A549 treated with RU486 at 1 μM for 4 hours (cell line): ENCODE data around the gene VCPKMT. TPM values are rescaled to one million over a fixed set of nuclear protein-coding genes. Genes with fewer than 3 reads are reported as not detected.

Source experiments
- total RNA-seq: library from RNA; stranded (reverse); fragments of 200-300 nt; extraction: Qiagen RNA extraction; gene quantifications from 5 replicates; pipeline ENCODE4 v1.2.3, GENCODE V29; 2022; ENCODE audit warnings: low read depth

The VCPKMT gene
- total RNA-seq = 6.3 to 10.4 TPM (median 8.9 TPM) in 5 replicates

DNA sequence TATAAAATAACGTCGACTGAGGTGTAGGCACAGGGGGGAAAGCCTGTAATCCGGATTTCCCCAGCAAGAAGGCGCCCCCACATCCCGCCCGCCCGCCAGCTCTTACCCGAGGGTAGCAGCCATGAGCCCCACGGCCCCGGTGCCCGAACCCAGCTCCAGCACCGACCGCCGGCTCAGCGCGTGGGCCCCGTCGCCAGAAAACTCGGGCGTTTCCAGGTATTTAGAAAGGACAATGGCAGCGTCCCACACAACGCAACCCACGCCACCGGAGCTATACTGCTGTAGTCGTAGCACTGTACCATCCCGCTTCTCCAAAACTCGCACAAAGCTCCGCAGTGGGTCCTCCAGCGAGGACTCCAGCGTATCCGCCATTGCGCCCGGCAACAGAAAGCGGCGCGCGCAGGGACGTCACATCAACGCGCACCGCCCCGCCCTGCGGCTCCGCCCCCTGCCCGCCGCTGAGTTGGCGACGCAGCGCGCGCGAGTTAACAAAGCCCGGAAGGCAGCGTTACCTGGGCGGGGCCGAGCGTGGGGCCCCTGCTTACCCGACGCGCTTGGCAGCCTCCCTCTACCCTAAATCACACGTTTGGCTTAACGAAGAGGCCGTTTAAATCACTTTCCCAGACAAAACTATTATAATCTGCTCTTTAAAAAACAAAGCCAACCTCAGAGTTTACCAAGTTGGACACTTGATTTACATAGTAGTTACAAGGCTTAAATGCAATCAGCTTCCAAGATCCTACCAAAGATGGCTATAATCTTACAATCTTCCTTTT lies at the start of gene VCPKMT:
TSS of gene VCPKMT (minus strand) at position 392 of the 776 bp plus-strand sequence. CDS start at position 372, 20 bp downstream.

Other genes with a start within 250 kb of the VCPKMT start
- gene ARF6, start 223.5 kb downstream of the VCPKMT start, total RNA-seq = 54.1 to 78.3 TPM (median 73.3 TPM) in 5 replicates
- 4.6 to 12.1 TPM (median 10.9 TPM) in 5 replicates for gene SOS2, start 115.0 kb upstream of the VCPKMT start, total RNA-seq
- 8.7 to 10.8 TPM (median 10.4 TPM) in 5 replicates for gene L2HGDH, start 195.7 kb upstream of the VCPKMT start, total RNA-seq
- gene DMAC2L, start 195.8 kb upstream of the VCPKMT start, total RNA-seq = 8.6 to 13.4 TPM (median 12.5 TPM) in 5 replicates